ENCODE data around the gene DLX3. TPM values are rescaled to one million over a fixed set of nuclear protein-coding genes. Genes with fewer than 3 reads are reported as not detected.

DLX3 gene
- polyA plus RNA-seq, 1 of the 3 experiments (the other 2 are of a cell fraction): not detected

- POLR2A ChIA-PET: no interaction called here
- 38% methylated on average over 12 of the region's 13 CpGs for WGBS (ENCODE audit: low lambda C conversion rate)
- Histone ChIP-seq H3K9me3 (no peaks in the 10 kb centered on the region), H3K36me3 (replicated peaks in 1 of 2; ENCODE audit: control insufficient read depth in 1 of 2, insufficient read depth in 2 of 2, low read length in 1 of 2) (no peaks in the 10 kb centered on the region), H3K9me2 (no peaks in the 10 kb centered on the region), H3F3A (replicated peaks; ENCODE audit: insufficient read depth) (peaks cover 10% of the 10 kb centered on the region), H3K79me2 (ENCODE audit: insufficient read depth) (no peaks in the 10 kb centered on the region), H2AFZ (ENCODE audit: low read depth) (no peak overlapping the region), H3K4me2 (no peak overlapping the region), H3K4me1 (ENCODE audit: control insufficient read depth in 1 of 2, insufficient read depth in 2 of 2, low read depth in 1 of 2, low read length in 1 of 2) (peaks cover 5 to 7% of the 10 kb centered on the region in 2 experiments; a peak in 1 of 4 replicates), H4K20me1 (ENCODE audit: insufficient read depth) (no peaks in the 10 kb centered on the region; the same call in 1 of the 2 replicates), H3K4me3 (ENCODE audit: low read depth in 2 of 2, low read length in 1 of 2) (no peak overlapping the region), H3K27ac (ENCODE audit: low read depth in 2 of 2, low read length in 1 of 2) (no peak overlapping the region), H3K27me3 (ENCODE audit: insufficient read depth) (peaks cover 92% of the 10 kb centered on the region), H3K9ac (no peak overlapping the region)
- TF ChIP-seq EZH2phosphoT487 (IDR thresholded peaks at IDR 0.05; ENCODE audit: borderline replicate concordance, low read depth) (0 out of 2 replicates have a peak, but pooled peaks have one; percentile 30), GATA2 (CRISPR knock-in tag; IDR thresholded peaks at IDR 0.05) (no peak)
- DNase-seq: peak; percentile 26
- CTCF ChIA-PET: interaction anchor here (0.8 to 55.0 kb wide), 7 partner anchors 1 to 131 kb away, joined by 3 to 1665 read pairs (median 170); partner anchors contain the start of genes DLX3, DLX4 and TAC4
Observed at GRCh38 chr17:49992191-49992932, 2.7 kb downstream of the DLX3 start.

GRCh38 chr17:49991409-49991808 is 3.6 kb downstream of the DLX3 start:
- H4K20me1 ChIP-seq (ENCODE audit: insufficient read depth): no peaks in the 10 kb centered on the region; the same call in 1 of the 2 replicates
- H3K9me3 ChIP-seq: no peaks in the 10 kb centered on the region
- CTCF ChIA-PET: interaction anchor here (0.9 to 55.0 kb wide), 5 partner anchors 2 to 130 kb away, joined by 3 to 1665 read pairs (median 1225); partner anchors contain the start of genes DLX3, DLX4 and TAC4
- no peak overlapping the region for H3K4me2 ChIP-seq
- DNase-seq: no peak
- no peak overlapping the region for H3K4me3 ChIP-seq (ENCODE audit: low read depth in 2 of 2, low read length in 1 of 2)
- peaks cover 100% of the 10 kb centered on the region for H3K27me3 ChIP-seq (ENCODE audit: insufficient read depth)
- TF ChIP-seq NFIC (IDR thresholded peaks at IDR 0.05; ENCODE audit: borderline replicate concordance) (no peak), TEAD4 (IDR thresholded peaks at IDR 0.05; ENCODE audit: borderline replicate concordance, insufficient read depth) (no peak), REST (IDR thresholded peaks at IDR 0.05; ENCODE audit: low read depth, low read length) (no peak), YY1 (IDR thresholded peaks at IDR 0.05; ENCODE audit: low read depth) (no peak), MAX (IDR thresholded peaks at IDR 0.05; ENCODE audit: low read depth) (no peak), EZH2phosphoT487 (IDR thresholded peaks at IDR 0.05; ENCODE audit: borderline replicate concordance, low read depth) (no peak), FOSL2 (IDR thresholded peaks at IDR 0.05; ENCODE audit: borderline replicate concordance, low read depth) (no peak), SIN3A (IDR thresholded peaks at IDR 0.05; ENCODE audit: borderline replicate concordance, low read depth, low read length) (no peak), USF1 (IDR thresholded peaks at IDR 0.05; ENCODE audit: borderline replicate concordance, low read depth) (no peak), RAD21 (IDR thresholded peaks at IDR 0.05; ENCODE audit: low read length) (no peak), MEF2A (IDR thresholded peaks at IDR 0.05; ENCODE audit: borderline replicate concordance, low read depth) (no peak), ELF1 (IDR thresholded peaks at IDR 0.05) (no peak), SMC3 (IDR thresholded peaks at IDR 0.05; ENCODE audit: low read depth, low read length) (no peak), EP300 (IDR thresholded peaks at IDR 0.05; ENCODE audit: borderline replicate concordance in 1 of 2, low read depth in 1 of 2, low read length in 1 of 2) (no peak), RXRA (IDR thresholded peaks at IDR 0.05; ENCODE audit: borderline replicate concordance, low read depth) (no peak), FOXJ3 (CRISPR knock-in tag; IDR thresholded peaks at IDR 0.05) (no peak), NRF1 (IDR thresholded peaks at IDR 0.05; ENCODE audit: low read depth, low read length) (no peak), POLR2AphosphoS5 (IDR thresholded peaks at IDR 0.05; ENCODE audit: low read depth, low read length) (no peak), IRF3 (IDR thresholded peaks at IDR 0.05; ENCODE audit: low read depth, low read length) (no peak), GATA2 (CRISPR knock-in tag; IDR thresholded peaks at IDR 0.05) (no peak)
- POLR2A ChIA-PET: no interaction called here
- peaks cover 9% of the 10 kb centered on the region for H3F3A ChIP-seq (replicated peaks; ENCODE audit: insufficient read depth)
- no peak overlapping the region for H3K9ac ChIP-seq
- 28% methylated on average over 13 of the region's 14 CpGs for WGBS (ENCODE audit: low lambda C conversion rate)
- no peak overlapping the region for H2AFZ ChIP-seq (ENCODE audit: low read depth)
- H3K36me3 ChIP-seq (replicated peaks in 1 of 2; ENCODE audit: control insufficient read depth in 1 of 2, insufficient read depth in 2 of 2, low read length in 1 of 2): no peaks in the 10 kb centered on the region
- no peaks in the 10 kb centered on the region for H3K9me2 ChIP-seq
- H3K27ac ChIP-seq (ENCODE audit: low read depth in 2 of 2, low read length in 1 of 2): no peak overlapping the region
- H3K79me2 ChIP-seq (ENCODE audit: insufficient read depth): no peaks in the 10 kb centered on the region
- peaks cover 0 to 2% of the 10 kb centered on the region in 2 experiments; a peak in 1 of 4 replicates for H3K4me1 ChIP-seq (ENCODE audit: control insufficient read depth in 1 of 2, insufficient read depth in 2 of 2, low read depth in 1 of 2, low read length in 1 of 2)
